IgD-negative memory B cell (primary cell): Measurements from ENCODE around the gene CCDC198. TPM values are rescaled to one million over a fixed set of nuclear protein-coding genes. Genes with fewer than 3 reads are reported as not detected.

Experiments used
- polyA plus RNA-seq: library from polyadenylated mRNA; unstranded; fragments of 300-500 nt; fragmentation: Illumina TruSeq; gene quantifications from one replicate; pipeline ENCODE4 v1.2.3, GENCODE V29; 2021

CCDC198 gene
- polyA plus RNA-seq, 1 donor from 2014 or later = not detected

Other genes starting within 250 kb of the CCDC198 start
- 43.8 TPM for gene EXOC5, start 225.0 kb downstream of the CCDC198 start, polyA plus RNA-seq
- 42.6 TPM for gene AP5M1, start 224.9 kb downstream of the CCDC198 start, polyA plus RNA-seq
- 11.6 TPM for gene NAA30, start 103.3 kb downstream of the CCDC198 start, polyA plus RNA-seq